NCI-H69 (cell line): ENCODE results near the gene PPFIA2.

Source experiments
- DNase-seq: peaks from one replicate; lab custom pipeline; 2025; lab: John Stamatoyannopoulos, UW

PPFIA2 gene

GRCh38 chr12:81354327-81354932 is 404.7 kb downstream of the PPFIA2 start:
- no peak for DNase-seq

- DNase-seq: no peak
Measured at GRCh38 chr12:81350309-81350708, 408.8 kb downstream of the PPFIA2 start.

- no peak for DNase-seq
Measured at GRCh38 chr12:81347404-81347803, 411.7 kb downstream of the PPFIA2 start.

- DNase-seq: no peak
Measured at GRCh38 chr12:81340910-81341309, 418.2 kb downstream of the PPFIA2 start.

- no peak for DNase-seq
Measured at GRCh38 chr12:81339071-81339470, 420.1 kb downstream of the PPFIA2 start.

- no peak for DNase-seq
Measured at GRCh38 chr12:81337886-81338285, 421.3 kb downstream of the PPFIA2 start.

GRCh38 chr12:81333812-81334211 is 425.3 kb downstream of the PPFIA2 start:
- DNase-seq: no peak

- DNase-seq: peak; percentile 48
Measured at GRCh38 chr12:81332054-81332453, 427.1 kb downstream of the PPFIA2 start.

GRCh38 chr12:81330480-81330879 is 428.7 kb downstream of the PPFIA2 start:
- DNase-seq: peak; percentile 46

GRCh38 chr12:81329085-81329484 is 430.1 kb downstream of the PPFIA2 start:
- peak; percentile 32 for DNase-seq

- peak; percentile 10 for DNase-seq
Measured at GRCh38 chr12:81327425-81327824, 431.7 kb downstream of the PPFIA2 start.

- no peak for DNase-seq
Measured at GRCh38 chr12:81325086-81325485, 434.1 kb downstream of the PPFIA2 start.

- DNase-seq: no peak
Measured at GRCh38 chr12:81314903-81315531, 444.1 kb downstream of the PPFIA2 start.

GRCh38 chr12:81303935-81304334 is 455.2 kb downstream of the PPFIA2 start:
- DNase-seq: no peak

GRCh38 chr12:81300454-81300853 is 458.7 kb downstream of the PPFIA2 start:
- DNase-seq: no peak

- DNase-seq: no peak
Measured at GRCh38 chr12:81297601-81298000, 461.5 kb downstream of the PPFIA2 start.

- DNase-seq: peak; percentile 93
Measured at GRCh38 chr12:81296556-81297305, 462.4 kb downstream of the PPFIA2 start.

- no peak for DNase-seq
Measured at GRCh38 chr12:81295251-81295650, 463.9 kb downstream of the PPFIA2 start.

- no peak for DNase-seq
Measured at GRCh38 chr12:81294325-81295190, 464.6 kb downstream of the PPFIA2 start.

GRCh38 chr12:81288651-81289050 is 470.5 kb downstream of the PPFIA2 start:
- no peak for DNase-seq

GRCh38 chr12:81284137-81284536 is 475.0 kb downstream of the PPFIA2 start:
- DNase-seq: peak; percentile 26
